NCI-H2029 treated with DMSO at 0.1 percent for 48 hours (cell line): ENCODE results near the gene CERCAM.
A peak's percentile ranks its signal among the peaks of the same experiment; 100 is the strongest.
"Not testable (repeated sequence)": the region's sequence is repeated elsewhere in the genome, so short reads cannot be mapped to it uniquely, and the experiment has no call there.

Experiments used
- DNase-seq: peaks from one replicate; lab custom pipeline; 2025; lab: John Stamatoyannopoulos, UW

Gene CERCAM

GRCh38 chr9:128419061-128419925 lies 1.4 kb upstream of the CERCAM start:
- DNase-seq: no peak

- no peak for DNase-seq
These were observed 502 bp upstream of the CERCAM start for GRCh38 chr9:128420060-128420650.

- no peak for DNase-seq
These were observed 882 bp downstream of the CERCAM start for GRCh38 chr9:128421482-128421996.

DNA sequence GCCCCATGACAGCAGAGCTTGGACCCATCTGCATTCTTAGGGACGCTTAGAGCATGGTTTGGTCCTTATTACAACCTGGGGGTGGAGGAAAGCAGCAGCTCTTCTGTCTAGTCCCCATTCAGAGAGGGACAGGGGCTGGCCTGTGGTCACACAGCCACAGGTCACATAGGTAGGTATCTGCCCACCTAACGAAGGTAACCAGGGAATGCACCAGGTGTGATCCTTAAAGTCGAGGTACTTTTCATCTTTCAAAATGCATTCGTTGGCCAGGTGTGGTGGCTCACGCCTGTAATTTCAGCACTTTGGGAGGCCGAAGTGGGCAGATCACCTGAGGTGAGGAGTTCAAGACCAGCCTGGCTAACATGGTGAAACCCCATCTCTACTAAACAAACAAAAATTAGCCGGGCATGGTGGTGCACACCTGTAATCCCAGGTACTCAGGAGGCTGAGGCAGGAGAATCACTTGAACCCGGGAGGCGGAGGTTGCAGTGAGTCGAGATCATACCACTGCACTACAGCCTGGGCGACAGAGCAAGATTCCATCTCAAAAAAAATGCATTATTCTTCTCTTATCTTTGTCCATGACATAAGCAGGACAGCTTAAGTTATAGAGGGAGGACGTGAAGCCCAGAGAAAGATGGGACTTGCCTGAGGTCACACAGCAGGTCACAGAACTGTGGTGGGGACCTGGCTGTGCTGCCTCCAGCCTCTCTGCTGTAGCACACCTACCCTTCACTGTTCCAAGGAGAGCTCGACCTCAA lies 1.5 kb downstream of the CERCAM start:
- not testable (repeated sequence) for DNase-seq

- DNase-seq: no peak
These were observed 2.1 kb downstream of the CERCAM start for GRCh38 chr9:128422783-128423150.

DNA sequence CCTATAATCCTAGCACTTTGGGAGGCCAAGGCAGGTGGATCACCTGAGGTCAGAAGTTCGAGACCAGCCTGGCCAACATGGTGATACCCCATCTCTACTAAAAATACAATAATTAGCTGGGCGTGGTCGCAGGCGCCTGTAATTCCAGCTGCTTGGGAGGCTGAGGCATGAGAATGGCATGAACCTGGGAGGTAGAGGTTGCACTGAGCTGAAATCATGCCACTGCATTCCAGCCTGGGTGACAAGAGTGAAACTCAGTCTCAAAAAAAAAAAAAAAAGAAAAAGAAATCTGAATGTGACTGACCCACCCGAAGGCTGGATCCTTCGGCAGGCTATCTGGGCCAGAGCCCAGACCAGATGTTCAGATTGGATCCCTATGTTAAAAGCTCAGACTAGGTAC lies 2.7 kb downstream of the CERCAM start:
- DNase-seq: not testable (repeated sequence)

GRCh38 chr9:128424268-128424780 lies 3.7 kb downstream of the CERCAM start:
- no peak for DNase-seq

- DNase-seq: no peak
These were observed 8.2 kb downstream of the CERCAM start for GRCh38 chr9:128428644-128429512.

- no peak for DNase-seq
These were observed 8.9 kb downstream of the CERCAM start for GRCh38 chr9:128429513-128430086.

GRCh38 chr9:128431207-128431606 lies 10.6 kb downstream of the CERCAM start:
- no peak for DNase-seq

GRCh38 chr9:128434340-128434739 lies 13.7 kb downstream of the CERCAM start:
- no peak for DNase-seq

GRCh38 chr9:128435611-128436010 lies 15.0 kb downstream of the CERCAM start:
- no peak for DNase-seq

- DNase-seq: peak; percentile 61
These were observed 17.9 kb downstream of the CERCAM start for GRCh38 chr9:128438343-128439109.

DNA sequence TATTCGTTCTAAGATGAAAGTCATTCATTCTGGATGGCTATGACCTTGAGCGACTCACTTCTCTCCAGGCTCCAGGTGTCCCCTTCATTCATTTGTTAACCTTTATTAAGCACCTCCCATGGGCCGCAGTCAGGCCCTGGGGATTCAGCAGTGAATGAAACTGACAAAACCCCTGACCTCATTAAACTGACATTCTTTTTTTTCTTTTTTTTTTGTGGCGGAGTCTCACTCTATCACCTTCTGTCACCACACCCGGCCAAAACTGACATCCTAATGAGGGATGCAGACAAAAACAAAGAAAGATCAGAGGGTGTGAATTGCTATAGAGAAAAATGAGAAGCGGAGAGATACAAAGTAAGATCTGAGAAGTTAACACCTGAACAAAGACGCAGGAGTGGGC lies 18.6 kb downstream of the CERCAM start:
- no peak for DNase-seq

DNA sequence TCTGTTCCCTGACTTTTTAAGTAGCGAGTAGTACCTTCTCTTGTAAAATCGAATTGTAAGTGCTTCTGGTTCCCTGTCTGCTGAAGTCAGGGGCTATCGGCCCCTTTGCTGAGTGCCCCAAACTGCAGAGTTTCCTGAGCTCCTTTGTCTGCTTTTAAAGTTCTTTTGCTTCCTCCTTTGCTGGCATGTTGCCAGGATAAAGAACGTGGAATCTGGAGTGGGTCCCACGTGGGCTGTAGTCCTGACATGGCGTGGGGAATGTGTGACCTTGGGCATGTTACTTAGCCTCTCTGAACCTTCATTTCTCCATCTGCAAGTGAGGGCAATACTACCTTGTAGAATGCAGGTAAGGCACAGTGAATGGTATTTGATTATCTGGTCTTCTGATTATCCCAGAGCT lies 21.5 kb downstream of the CERCAM start:
- no peak for DNase-seq

- not testable (repeated sequence) for DNase-seq
These were observed 25.8 kb downstream of the CERCAM start for GRCh38 chr9:128446505-128446904.

DNA sequence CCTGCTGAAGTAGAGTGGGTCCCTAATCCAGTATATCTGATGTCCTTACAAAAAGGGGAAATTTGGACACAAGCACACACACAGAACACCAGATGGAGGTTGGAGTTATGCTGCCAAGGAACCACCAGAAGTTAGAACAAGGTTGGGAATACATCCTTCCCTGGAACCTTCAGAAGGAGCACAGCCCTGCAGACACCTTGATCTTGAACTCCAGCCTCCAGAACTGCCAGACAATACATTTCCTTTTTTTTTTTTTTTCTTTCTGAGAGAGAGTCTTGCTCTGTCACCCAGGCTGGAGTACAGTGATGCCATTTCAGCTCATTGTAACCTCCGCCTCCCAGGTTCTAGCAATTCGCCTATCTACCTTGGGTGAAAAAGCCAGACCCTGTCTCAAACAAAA lies 28.1 kb downstream of the CERCAM start:
- DNase-seq: no peak

DNA sequence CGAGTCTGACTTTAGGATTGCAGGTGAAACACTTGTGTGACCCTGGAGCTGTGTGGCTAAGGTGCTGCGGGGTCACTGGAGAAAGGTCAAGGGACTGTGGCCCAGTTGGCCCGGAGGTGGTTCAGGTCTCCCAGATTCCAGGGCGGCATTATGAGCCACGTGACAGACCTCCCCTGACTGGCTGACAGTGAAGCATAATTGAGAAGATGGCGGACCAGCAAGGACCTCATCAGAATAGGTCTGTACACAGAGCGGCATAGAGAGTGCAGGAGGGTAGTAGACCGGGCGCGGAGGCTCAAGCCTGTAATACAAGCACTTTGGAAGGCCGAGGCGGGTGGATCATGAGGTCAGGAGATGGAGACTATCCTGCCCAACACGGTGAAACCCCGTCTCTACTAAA lies 34.3 kb downstream of the CERCAM start:
- DNase-seq: no peak

DNA sequence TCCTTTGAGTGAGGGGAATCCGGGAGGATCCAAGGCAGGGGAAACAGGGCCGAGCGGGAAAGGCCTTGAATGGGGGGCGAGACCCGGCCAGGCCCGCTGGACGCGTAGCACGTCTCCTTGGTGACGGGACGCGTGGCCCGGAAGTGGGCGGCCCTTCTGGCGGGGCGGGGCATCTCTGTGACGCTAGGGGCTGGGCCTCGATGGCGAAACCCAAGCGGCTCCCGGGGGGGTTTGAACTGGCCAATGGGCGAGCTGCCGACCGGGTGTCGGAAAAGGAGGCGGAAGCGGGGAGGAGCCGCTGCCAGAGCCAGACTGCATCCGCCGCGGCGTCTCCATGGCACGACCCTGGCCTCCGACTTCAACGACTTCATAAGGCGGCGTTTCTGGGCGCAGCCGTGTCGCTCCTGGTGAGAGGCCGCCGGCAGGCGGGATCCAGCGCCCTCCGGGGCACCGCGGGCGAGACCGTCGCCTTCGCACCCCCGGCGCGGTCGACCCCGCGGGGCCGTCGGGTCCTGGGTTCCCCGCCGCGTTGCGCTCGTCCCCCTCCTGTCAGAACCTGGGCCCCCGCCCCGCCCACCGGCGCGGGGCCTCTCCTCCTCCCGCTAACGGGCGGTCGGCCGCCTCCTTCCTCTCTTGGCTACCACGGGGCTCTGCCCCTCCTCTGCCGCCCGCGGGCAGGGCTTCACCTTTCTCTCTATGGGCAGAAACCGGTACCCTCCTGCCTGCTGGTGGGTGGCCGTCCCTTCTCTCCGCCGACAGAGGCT lies 35.4 kb downstream of the CERCAM start, which contains the start of gene ODF2:
ODF2 (plus strand) TSS at position 158 of the 764 bp plus-strand sequence; CDS start at position 244, 86 bp downstream.
- DNase-seq: peak; percentile 84
